ENCODE data around the gene ZBTB7C.
A peak's percentile ranks its signal among the peaks of the same experiment; 100 is the strongest.

The ZBTB7C gene

DNA sequence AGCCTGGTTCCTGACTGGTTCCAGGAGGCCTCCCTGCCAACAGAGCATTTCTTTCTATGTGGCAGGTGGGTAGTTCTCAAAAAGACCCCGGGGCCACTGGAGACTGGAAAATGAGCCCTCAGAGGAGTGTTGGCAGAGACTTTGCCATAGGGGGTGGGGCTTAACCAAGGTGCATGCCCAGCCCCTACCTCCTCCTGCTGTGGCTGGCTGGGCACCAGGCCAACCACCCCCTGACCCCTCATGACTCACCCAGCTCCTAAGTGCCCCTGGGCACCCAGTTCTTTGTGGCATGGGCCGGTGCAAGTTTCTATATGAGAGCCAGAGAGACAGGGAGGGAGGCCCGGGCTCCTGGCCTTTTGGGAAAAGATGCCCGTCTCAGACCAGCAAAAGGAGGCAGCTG, 380.5 kb downstream of the ZBTB7C start:
- DNase-seq, result no peak

DNA sequence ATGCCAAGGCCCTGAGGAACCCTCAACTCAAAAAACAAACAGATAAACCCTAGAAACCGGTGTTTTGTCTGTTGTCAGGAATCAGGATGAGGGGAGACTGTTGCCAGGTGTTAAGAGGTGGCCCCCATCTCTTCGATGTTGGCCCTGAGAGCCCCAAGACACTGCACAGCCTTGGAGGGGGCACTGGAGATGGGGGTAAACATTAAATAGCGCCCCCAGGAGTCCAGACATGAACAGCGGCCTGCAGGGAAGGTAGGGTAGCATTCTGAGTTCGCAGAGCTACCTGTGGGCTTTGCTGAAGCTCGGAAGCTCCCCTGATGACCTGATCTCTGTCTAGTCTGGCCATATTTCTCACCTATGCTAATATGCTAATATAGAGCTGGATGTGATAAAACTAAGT, 381.1 kb downstream of the ZBTB7C start:
- DNase-seq, result no peak

DNA sequence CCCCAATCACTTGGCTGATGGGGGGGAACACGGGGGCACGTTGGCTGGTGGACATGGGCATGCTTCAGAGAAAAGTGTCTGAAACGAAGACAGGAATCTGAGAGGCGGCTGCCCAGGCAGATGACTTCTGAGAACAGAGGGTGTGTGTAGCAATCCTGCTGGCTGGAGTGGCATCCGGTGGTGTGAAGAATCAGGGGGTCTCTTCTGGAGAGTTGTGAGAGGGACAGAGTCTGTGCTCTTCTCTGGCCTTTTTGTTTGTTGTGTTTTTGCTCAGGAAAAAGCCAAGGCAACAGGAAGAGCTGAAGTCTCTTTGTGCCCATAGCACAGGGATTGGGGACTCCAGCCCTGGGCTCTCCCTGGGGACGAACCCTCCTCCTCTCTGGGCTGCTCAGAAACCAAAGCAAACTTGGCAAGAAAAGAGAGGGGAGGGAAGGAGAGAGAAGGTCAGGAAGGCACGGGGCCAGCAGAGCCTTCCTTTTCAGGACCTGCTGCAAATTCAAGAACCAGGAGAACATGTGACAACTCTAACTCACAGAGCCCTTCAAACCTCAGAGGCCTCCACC, 381.7 kb downstream of the ZBTB7C start:
- no peak for DNase-seq

DNA sequence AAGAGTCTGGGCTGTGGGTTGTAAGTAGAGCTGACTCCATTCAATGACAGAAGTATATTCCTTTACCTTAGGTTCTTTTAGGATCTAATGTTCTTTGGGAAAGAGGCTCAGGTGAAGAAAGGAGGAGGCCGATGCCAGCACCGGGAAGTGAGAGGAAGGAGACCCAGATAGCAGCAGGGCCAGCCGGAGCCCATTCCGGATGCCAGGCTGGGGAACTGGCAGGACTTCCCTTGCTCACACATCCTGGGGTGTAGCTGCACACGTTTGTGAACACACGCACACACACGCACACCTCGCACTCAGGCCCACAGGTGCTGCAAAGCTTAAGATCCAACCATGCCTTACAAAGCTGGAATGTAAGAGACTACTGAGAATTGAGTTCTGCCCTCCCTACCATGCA, 383.0 kb downstream of the ZBTB7C start:
- DNase-seq, result no peak

DNA sequence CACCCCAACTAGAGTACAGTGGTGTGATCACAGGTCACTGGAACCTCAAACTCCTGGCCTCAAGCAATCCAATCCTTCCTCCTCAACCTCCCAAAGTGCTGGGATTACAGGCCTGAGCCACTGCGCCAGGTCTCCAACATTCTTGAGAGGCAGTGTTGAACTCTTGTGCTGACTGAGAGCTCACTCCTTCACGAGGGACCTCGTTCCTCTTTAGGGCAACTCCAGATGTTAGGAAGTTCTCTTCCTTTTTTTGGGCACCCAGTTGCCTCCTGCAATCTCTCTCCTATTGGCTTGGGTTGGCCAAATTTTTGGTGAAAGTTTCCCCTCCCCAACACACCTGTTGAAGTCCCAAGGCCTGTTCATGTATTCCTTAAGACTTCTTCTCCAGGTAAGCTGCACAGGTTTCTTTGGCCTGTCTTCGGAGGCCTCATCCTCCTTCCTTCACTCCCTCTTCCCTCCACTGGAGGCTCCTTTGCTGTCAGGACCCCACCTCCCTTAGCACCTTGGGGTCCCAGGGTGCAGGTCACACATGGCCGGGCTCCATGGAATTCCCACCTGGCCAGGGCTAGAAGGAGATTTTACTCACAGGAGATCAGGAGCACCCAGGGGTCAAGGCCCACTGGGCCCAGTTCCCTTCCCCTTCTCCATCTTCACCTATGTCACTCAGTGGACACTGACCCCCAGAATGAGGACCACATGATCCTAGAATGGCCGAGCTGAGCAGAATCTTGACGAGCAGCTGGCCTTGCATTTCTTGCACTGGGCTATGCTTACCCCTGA, 384.1 kb downstream of the ZBTB7C start:
- DNase-seq, result no peak

DNA sequence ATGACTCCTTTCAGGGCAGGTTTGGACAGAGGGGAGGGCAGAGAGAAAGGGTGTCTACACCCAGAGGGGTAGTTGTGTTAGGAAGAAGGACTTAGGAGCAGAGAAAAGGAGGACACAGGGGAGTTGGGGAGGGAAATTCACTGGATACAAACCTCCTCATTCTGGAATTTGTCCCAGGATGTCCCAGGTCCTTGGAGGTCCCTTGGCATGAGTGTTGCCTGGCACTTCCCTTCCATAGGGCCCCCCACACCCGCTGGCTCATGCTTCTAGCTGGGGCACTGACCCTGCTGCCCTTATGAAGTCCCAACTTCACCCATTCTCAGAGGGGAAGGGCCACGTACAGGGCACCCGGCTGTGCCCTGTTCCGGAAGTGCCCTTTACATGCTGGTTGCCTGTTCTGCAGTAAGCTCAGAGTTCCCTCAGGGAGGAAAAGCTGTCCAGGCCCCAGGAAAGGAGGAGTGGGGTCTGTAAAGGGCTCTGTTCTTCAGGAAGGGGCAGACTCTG, 385.1 kb downstream of the ZBTB7C start:
- no peak for DNase-seq

DNA sequence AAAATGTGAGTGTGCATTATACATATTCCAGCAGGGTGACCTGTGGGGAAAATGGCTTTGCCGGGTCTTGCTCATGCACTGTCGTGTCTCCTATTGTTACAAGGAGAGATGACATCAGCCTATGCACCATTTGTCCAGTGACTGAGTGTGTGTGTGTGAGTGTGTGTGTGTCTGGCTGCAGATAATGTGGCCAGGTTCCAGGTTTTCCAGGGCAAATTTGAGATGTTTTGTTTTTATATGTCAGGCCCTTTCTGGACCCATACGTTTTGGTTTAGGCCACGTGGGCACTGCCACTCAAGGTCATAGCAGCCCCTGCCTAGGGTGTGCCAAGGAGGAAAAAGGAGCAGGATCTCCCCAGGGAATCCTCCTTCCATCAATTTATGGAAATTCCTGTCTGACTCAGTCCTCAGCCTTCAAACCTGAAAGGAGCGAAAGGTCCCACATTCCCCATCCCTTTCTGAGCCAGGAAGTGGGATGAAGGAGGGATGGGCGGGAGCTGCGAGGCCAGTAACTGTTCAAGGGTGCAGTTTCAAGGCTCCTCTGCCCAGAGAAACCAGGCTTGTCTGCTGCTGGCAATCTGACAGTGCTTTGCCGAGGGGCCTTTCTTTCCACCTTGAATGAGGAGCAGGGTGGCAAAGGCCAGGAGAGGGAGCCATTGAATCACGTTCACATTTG, 385.7 kb downstream of the ZBTB7C start:
- DNase-seq, result no peak

DNA sequence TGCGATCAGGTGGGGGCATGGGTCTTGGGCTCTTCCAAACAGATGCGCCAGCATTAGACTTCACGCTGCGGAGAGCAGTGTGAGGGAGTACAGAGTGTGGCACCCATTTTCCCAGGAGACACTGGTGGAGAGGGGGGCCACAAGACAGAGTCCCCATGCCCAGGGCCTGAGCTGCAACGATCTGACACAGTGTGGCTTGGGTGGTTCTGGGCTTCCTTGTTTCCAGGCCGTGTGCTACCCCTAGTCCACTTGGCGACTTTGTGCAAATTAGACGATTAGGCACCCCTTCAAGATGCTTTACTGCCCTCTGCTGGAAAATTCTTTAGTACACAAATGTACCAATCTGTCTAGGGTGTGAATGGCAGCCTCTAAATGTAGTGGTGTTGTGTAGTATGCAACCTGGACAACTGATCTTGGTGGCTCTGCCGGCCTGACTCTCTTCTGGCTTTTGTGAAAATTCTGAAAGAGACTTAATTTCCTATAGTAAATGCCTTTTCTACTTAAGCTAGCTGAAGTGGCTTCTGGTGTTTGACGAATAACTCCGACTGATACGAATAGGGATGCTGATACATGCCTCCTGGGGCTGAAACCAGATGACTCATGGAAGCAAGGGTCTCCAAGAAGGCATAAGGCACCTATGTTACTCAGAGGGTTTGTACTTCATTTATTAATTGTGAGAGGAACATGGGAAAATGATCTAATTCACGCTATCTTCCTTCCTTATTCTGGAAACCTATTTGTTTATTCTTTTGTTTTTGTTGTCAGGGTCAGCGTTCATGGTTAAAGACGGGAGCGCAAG, 386.5 kb downstream of the ZBTB7C start:
- no peak for DNase-seq

DNA sequence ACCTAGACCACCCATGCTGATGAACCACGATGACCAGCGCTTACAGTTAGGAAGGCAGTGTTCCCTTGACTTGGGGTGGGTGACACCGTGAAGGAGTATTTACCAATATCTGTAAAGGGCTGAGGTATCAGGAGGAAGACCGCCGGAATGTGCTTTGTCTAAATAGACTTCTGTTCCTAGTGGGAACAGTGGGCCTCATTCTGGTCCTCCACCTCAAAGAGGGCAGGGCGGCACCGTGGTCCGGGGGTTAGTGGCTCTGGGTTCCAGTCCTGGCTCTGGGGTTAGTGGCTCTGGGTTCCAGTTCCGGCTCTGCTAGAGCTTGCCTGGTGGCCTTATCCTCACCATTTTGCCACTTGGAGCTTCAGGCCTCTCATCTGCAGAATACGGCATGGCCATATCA, 387.2 kb downstream of the ZBTB7C start:
- DNase-seq, result no peak

DNA sequence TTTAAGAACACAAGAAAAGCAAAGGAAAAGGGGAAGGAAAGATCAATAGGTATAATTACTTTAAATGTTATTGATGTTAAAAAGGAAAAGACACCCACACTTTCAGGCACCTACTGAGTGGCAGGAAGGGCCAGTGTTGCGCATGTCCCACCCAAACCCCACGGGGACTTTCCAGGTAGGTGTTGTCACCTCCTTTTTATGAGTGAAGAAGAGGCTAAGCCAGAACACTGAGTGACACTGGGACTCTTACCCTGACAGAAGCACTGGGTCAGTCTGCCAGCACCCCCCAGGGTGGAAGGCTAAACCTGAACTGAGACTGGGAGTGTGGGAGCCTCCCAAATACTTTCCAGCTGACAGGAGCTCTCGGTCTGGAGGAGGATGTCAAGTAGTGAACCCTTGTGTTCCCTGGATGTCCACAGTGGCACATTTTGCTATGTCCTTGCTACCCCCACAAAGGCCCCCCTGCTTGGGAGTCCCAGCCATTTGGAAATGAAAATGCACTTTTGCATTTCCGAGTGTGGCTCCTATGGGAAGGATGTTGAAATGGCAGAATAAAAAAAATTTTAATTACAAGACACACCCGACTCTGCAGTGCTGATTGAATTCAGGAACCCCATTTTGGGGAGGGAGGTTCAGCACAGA, 387.8 kb downstream of the ZBTB7C start:
- DNase-seq, result no peak

DNA sequence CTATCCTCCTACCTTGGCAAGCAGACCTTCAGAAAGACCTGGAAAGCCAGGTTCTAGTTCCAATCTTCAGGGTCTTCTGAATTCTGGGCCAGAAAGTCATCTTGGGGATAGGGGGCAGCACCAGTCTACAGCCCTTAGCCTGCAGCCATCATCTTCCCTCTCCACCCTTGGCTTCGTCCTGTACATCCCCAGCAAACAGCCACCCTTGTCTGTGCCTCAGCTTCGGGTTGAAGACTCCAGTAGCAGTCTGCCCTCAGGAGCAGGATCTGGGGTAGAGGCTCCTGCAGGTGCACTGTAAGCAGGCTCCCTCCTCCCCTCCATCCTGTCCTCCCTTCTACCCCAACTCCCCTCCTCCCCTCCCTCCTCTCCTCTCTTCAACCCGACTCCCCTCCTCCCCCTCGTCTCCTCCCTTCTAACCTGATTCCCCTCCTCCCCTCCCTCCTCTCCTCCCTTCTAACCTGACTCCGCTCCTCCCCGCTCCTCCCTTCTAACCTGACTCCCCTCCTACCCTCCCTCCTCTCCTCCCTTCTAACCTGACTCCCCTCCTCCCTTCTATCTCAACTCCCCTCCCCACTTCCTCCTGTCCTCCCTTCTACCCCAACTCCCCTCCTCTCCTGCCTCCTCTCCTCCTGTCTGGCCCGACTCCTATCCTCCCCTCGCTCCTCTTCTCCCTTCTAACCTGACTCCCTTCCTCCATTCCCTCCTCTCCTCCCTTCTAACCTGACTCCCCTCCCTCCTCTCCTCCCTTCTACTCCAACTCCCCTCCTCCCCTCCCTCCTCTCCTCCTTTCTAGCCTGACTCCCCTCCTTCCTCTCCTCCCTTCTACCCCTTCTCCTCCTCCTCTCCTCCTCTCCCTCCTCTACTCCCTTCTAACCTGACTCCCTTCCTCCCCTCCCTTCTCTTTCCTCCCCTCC, 388.6 kb downstream of the ZBTB7C start:
- no peak for DNase-seq

DNA sequence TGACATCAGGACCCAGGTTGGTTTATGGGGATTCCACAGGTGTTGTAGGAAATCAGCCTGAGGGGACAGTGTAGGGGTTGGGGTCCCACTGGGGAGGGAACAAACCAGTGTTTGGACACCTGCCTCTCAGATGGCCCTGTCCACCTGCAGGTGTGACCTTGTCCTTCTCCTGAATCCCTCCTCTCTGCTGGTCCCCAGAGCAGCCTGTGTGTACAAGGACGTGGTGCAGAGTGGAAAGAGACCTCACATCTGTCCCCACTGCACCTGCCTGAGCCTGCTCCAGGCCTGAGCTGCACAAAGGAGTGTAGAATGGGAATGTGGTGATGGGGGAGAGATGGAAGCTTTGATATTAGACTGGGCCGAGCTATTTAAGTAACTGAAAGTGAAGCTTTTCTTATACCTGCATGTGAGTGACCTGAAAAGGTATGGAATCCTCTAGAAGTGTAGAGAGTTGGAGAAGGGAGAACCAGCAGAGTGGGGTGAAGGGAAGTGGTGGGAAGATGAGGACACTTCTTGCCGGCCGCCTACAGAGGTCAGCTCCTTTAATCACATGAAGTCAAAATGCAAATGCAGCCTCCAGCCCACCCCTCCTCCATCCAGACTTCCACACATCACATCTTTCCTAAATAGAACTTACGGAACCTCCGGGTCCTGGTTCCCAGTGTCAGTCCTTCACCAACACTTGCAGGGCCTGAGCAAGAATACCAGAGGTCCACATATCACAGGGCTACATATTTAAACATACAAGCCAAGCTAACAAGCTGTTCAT, 389.4 kb downstream of the ZBTB7C start:
- no peak for DNase-seq

DNA sequence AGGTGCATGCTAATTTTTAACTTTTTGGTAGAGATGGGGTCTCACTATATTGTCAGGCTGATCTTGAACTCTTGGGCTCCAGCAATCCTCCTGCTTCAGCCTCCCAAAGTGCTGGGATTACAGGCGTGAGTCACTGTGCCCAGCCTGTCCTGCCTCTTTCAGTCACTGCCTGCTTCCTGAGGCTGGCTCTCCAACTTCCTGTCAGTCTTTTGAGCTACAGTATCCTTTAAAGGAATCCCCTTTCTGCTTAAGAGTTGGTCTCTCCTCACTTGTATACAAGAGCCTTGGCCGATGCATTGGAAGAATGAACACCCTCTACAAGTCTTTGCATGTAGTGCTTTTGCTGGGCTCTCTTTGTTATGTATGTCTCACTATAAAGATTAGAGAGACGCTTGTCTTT, 390.3 kb downstream of the ZBTB7C start:
- DNase-seq, result no peak

DNA sequence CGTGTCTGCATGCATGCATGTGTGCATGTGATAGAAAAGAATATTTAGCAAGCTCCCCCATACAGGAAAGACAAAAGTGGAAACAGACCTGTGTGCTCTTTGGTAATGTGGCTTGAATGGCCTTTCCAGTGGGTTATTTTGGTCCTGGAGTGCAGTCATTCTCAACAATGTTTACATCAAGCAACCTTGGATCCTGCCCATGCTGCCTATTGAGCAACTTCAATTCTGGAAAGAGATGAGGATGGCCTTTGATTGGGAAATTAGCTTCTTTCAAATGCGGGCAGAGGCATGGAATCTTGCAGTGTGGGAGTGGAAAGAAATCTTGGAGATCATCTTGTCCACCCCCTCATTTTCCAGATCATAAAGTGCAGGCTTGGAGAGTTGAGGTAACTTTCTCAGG, 391.5 kb downstream of the ZBTB7C start:
- no peak for DNase-seq

DNA sequence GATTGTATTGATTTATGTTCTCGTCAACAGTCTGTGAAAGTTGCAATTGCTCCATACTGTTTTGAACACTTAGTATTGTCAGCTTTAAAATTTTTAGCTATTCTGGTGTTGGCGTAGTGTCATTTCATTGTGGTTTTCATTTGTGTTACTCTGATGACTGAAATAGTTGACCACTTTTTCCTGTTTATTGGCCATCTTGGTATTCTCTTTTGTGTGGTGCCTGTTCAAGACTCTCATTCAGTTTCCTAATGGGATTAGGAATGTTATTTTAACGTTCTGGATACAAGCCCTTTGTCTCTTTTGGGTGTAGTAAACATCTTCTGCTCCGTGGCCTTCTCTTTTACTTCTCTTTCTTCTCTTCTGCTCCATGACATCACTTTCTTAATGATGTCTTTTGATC, 396.0 kb downstream of the ZBTB7C start:
- DNase-seq, result no peak

DNA sequence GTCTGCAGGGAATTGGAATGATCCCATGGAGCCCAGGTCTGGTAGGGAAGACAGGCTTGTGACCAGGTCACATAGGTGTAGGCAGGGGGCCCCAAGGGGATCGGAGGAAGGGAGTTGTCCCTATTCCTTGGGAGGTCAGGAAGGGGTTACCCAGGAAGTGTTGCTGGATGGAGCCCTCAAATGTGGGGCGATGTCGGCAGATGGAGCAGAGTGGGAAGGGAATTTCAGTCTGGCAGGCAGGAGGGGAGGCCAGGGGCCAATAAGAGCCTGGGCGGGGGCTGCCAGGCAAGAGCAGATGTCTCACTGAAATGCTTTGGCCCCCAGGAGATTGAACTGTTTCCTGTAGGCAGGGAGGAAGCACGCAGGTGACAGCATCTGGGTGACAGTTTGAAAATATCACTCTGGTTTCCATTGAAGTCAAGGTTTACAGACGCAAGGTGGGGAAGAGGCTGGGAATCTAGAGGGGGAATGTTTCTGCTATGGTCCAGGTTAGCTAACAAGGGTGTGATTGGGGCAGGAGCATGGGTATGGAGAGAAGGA, 397.2 kb downstream of the ZBTB7C start:
- no peak for DNase-seq

DNA sequence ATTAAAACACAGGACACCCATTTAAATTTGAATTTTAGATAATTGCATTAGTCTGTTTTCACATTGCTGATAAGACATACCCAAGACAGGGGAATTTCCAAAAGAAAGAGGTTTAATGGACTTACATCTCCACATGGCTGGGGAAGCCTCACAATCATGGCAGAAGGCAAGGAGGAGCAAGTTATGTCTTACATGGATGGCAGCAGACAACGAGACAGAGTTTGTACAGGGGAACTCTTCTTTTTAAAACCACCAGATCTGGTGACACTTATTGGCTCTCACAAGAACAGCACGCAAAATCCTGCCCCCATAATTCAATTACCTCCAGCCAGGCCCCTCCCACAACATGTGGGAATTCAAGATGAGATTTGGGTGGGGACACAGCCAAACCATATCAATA, 398.9 kb downstream of the ZBTB7C start:
- no peak for DNase-seq

DNA sequence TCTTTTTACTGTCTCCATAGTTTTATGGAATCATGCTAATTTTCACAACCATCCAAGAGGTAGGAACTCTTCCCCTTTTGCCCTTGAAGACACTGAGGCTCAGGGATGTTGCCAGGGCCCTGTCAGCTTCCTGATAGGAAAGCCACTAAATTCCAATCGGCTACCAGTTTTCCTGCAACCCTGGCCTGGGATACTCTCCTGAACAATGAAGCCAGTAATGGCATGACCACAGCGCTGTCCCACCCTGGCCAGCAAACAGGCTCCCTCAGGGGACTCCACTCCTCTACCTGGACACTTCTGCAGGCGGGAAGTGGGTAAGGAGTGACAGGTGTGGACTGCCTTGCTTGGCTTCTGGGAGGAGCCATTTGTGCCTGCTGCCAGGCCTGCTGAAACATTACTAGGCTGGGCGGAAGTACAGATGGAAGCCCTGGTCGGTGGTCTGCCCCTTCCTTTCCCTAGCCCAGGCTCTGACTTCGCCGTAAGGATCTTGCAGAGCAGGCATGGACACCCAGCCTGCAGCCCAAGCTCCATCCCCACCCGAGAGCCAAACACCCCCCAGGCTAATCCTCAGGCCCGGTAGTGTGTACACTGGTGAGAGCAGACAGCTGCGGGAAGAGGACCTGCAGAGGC, 400.0 kb downstream of the ZBTB7C start:
- no peak for DNase-seq

DNA sequence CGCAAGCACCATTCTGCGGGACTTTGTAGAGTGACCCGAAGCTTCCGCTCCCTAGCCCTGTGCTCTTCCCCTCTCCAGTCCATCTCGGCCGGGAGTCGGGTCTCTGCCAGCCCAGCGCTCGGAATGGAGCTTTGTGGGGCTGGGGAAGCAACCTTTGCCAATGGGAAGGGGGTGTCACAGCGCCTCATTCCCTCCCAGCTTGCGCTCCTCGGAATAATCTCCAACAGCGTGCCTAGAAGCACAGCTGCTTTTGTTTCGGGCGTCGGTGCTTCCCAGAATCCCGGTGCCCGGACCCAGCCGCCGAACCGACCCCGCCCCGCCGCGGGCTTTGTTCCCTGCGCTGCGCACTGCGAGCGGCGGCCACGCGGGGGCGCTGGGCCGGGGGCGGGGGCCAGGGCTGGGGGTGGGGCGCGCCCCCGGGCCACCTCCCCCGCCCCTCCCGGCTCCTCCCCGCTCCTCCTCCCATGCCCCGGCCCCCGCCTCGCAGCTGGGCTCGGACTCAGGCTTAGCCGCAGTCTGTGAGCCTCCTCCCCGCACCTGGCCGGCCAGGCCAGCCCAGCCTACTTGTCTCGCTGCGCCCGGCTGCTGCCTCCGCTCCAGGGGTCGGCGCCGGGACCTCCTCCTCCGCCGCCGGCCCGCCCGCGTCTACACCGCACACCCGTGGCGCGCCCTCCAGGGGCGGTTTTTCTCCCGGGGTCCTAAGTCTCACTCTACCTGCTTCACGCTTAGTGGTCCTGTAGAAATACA, 401.1 kb downstream of the ZBTB7C start:
- DNase-seq, result peak; percentile 65

Data from CD4-positive, alpha-beta T cell treated with Interleukin-6 for 4 hours (primary cell).